Uterus (tissue), 4 donors: ENCODE measurements around the gene LIN7C. TPM values are rescaled to one million over a fixed set of nuclear protein-coding genes. Genes with fewer than 3 reads are reported as not detected.

ENCODE experiments used
- DNase-seq, 2 donors: peaks; one replicate each; pipeline ENCODE4 v3.0.0-alpha.2; 2019 to 2020
- H3K27ac ChIP-seq, 2 donors: fragments of 200-600 bp; sonication (generic); 1 replicate in 1 of 2; 2 replicates in 1 of 2; pipeline ENCODE4 v1.5.1; 2016 to 2018
- H3K27me3 ChIP-seq, 2 donors: fragments of 200-600 bp; sonication (generic); one replicate each; pipeline ENCODE4 v1.5.1; 2018 to 2019; ENCODE audit warnings: control low read depth in 1 of 2
- H3K36me3 ChIP-seq, 2 donors: fragments of 200-600 bp; sonication (generic); one replicate each; pipeline ENCODE4 v1.5.1; 2019; ENCODE audit warnings: control low read depth in 1 of 2
- H3K4me1 ChIP-seq, 2 donors: fragments of 200-600 bp; sonication (generic); one replicate each; pipeline ENCODE4 v1.5.1; 2018 to 2019; ENCODE audit warnings: control low read depth in 1 of 2
- H3K4me3 ChIP-seq, 2 donors: fragments of 200-600 bp; sonication (generic); 1 replicate in 1 of 2; 2 replicates in 1 of 2; pipeline ENCODE4 v1.5.1; 2018 to 2019; ENCODE audit warnings: mild to moderate bottlenecking in 1 of 2
- H3K9me3 ChIP-seq, 2 donors: fragments of 200-600 bp; sonication (generic); one replicate each; pipeline ENCODE4 v1.5.1; 2019; ENCODE audit warnings: control low read depth in 1 of 2
- POLR2A ChIP-seq, 2 donors: fragments of 450-650 bp; IDR thresholded peaks; one replicate each; pipeline ENCODE4 v1.6.1; 2016; ENCODE audit warnings: antibody characterized with exemption in 2 of 2, mild to moderate bottlenecking in 1 of 2, moderate library complexity in 1 of 2
- intact Hi-C: fragments of 100-400 bp; cut with DNase I; formaldehyde crosslinking; loops from one replicate; pipeline ENCODE4 v1.15.1; 2023; ENCODE audit warnings: low total_unique reads
- total RNA-seq, 4 donors: library from RNA; depleted of rRNA in 3 of 4; stranded (reverse); fragments of >200 nt in 3 of 4; gene quantifications; one replicate each; pipeline versions ENCODE4 v1.1.0 to v1.2.4, GENCODE V29; 2014 to 2023
- TF ChIP-seq, protein P1 (sequence below), 4 experiments: fragments of 200-600 bp in 2 of 4; fragments of 450-650 bp in 2 of 4; sonication (generic) in 2 of 4; IDR thresholded peaks; one replicate each; pipeline ENCODE4 v1.5.1; 2016 to 2019; ENCODE audit warnings: antibody characterized with exemption in 4 of 4, mild to moderate bottlenecking in 2 of 4, moderate library complexity in 1 of 4
- donor health status: DM: yes; HTN: yes; CAD: no.

The LIN7C gene
- total RNA-seq, 4 donors from 2014 or later: 11.8 to 98.0 (median 45.5) TPM

DNA sequence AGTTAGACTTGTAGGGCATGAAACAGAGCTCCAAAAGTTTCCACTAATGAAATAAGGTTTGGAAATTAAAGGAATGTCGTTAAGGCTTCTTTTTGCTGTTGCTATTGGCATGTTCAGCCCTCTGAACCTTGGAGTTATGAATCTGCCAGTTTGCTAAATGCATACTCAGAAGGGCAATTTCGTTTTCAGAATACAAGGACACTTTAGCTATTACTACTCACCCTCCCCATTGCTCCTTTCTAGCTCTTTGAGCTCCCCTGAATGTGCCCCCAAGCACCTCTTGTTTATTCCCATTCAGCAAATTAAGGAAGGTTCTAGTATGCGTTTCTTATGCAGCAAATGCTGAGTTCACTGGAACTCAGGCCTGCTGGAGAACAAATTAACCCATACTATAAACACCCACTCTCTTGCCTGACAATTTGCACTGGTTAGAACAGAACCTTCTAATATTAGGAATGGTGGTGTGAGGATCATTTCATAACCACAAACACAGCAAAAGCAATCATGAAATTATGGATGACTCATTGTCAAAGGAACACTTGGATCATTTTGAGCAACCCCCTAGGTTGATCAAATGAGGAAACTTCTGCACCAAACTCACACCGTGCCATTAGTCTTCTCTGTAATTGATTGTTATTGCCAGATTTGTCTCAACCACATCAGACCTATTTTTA lies 26.2 kb upstream of the LIN7C start:
- H3K27ac ChIP-seq: no peak overlapping the region
- H3K36me3 ChIP-seq: no peaks in the 10 kb centered on the region
- no peaks in the 10 kb centered on the region for H3K4me1 ChIP-seq
- TF ChIP-seq, protein P1, sequence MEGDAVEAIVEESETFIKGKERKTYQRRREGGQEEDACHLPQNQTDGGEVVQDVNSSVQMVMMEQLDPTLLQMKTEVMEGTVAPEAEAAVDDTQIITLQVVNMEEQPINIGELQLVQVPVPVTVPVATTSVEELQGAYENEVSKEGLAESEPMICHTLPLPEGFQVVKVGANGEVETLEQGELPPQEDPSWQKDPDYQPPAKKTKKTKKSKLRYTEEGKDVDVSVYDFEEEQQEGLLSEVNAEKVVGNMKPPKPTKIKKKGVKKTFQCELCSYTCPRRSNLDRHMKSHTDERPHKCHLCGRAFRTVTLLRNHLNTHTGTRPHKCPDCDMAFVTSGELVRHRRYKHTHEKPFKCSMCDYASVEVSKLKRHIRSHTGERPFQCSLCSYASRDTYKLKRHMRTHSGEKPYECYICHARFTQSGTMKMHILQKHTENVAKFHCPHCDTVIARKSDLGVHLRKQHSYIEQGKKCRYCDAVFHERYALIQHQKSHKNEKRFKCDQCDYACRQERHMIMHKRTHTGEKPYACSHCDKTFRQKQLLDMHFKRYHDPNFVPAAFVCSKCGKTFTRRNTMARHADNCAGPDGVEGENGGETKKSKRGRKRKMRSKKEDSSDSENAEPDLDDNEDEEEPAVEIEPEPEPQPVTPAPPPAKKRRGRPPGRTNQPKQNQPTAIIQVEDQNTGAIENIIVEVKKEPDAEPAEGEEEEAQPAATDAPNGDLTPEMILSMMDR (IDR thresholded peaks at IDR 0.05): no peak
- no peak for TF ChIP-seq POLR2A (IDR thresholded peaks at IDR 0.05)
- intact Hi-C loops: no loop called here
- H3K9me3 ChIP-seq: no peaks in the 10 kb centered on the region
- no peak for DNase-seq
- no peaks in the 10 kb centered on the region for H3K27me3 ChIP-seq
- no peak overlapping the region for H3K4me3 ChIP-seq

DNA sequence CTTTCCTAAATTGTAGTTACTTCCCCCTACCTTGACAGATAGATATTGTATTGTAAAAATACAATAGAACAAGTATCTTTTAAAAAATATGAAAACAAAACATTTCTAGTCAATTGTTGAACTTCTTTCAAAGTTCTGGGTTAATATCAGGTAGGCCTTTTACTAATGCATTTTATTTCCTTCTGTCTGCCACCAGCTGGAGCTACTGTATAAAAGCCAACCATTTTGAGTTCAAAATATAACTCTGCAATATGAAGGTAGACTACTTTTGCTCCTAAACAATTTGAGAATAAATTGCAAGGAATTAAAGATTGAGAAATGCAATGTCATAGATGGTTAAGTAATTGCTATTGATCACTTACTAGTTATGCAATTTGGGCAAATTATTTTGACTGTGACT lies 22.1 kb upstream of the LIN7C start:
- DNase-seq: no peak
- Histone ChIP-seq H3K27ac (no peak overlapping the region), H3K4me1 (no peaks in the 10 kb centered on the region), H3K36me3 (no peaks in the 10 kb centered on the region), H3K4me3 (no peak overlapping the region), H3K9me3 (no peaks in the 10 kb centered on the region), H3K27me3 (no peaks in the 10 kb centered on the region)
- TF ChIP-seq POLR2A (IDR thresholded peaks at IDR 0.05): no peak
- TF ChIP-seq, protein P1 (IDR thresholded peaks at IDR 0.05): no peak
- intact Hi-C loops: no loop called here

DNA sequence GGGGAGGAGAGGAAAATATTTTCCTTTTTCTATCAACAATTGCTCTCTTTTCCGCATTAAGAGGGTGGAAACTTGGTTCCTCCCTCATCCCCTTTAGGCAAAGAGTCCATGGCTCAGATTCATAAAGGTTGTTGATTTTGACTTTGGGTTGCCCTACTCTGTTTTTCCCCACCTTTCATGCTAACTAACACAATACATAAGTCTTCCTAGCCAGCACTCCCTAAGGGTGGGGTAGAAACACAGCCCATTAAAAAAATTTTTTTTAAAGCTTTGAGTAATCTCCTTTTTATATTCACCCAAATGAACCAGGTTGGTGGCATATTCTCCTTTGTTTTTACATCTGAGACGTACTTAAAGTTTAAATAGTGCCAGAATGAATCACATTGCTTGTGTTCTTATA lies 20.0 kb upstream of the LIN7C start:
- intact Hi-C loops: no loop called here
- Histone ChIP-seq H3K9me3 (no peaks in the 10 kb centered on the region), H3K4me3 (no peak overlapping the region), H3K4me1 (no peaks in the 10 kb centered on the region), H3K27me3 (no peaks in the 10 kb centered on the region), H3K36me3 (no peaks in the 10 kb centered on the region), H3K27ac (no peak overlapping the region)
- TF ChIP-seq, protein P1 (IDR thresholded peaks at IDR 0.05): no peak
- TF ChIP-seq POLR2A (IDR thresholded peaks at IDR 0.05): no peak
- no peak for DNase-seq

DNA sequence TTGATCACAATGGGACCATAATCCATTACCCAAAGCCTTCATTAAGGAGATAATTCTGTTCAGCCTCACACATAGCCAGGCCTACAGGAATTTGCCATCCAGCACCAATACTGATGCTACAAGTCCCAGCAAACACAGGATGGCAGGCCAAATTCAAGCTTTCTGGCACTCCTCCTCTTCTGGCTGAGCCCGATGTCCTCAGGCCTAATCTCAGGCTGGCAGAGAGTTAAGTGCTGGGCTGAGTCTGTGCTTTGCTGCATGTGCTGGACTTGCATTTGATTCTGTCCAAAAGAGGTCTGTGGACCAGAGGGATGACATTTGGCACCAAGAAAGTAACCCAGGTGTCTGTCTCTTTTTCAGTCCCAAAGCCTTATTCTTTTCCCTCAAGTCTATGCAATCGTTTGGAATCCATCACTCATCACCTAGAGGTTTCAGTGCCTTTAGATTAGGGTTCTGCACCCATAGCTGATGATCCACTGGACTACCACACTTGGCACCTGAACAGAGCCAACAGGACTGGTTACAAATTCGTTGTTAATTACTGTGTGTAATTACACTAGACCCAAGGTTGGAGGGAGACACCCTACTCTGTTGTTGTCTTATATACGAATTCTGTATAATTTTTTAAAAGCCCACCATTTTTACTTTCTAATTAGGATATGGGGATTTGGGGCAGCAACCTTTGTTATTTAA lies 19.4 kb upstream of the LIN7C start:
- no peaks in the 10 kb centered on the region for H3K36me3 ChIP-seq
- H3K27me3 ChIP-seq: no peaks in the 10 kb centered on the region
- no peak for DNase-seq
- H3K4me1 ChIP-seq: no peaks in the 10 kb centered on the region
- H3K27ac ChIP-seq: no peak overlapping the region
- TF ChIP-seq, protein P1 (IDR thresholded peaks at IDR 0.05): no peak
- TF ChIP-seq POLR2A (IDR thresholded peaks at IDR 0.05): no peak
- H3K4me3 ChIP-seq: no peak overlapping the region
- intact Hi-C loops: no loop called here
- H3K9me3 ChIP-seq: no peaks in the 10 kb centered on the region

DNA sequence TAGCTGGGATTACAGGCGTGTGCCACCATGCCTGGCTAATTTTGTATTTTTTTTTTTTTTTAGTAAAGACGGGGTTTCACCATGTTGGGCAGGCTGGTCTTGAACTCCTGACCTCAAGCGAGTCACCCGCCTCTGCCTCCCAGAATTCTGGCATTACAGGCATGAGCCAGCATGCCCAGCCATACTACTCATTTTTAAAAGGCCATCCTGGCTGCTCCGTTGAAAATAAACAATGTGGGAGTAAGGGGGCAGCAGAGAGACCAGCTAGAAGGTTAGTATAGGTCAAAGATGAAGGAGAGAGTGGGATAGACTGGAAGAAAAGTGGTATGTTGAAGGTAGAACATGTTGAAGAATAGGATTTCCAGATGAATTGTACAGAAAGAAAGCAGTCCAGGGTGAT lies 17.6 kb upstream of the LIN7C start:
- Histone ChIP-seq H3K9me3 (no peaks in the 10 kb centered on the region), H3K27ac (no peak overlapping the region), H3K4me3 (no peak overlapping the region), H3K4me1 (no peaks in the 10 kb centered on the region), H3K36me3 (no peaks in the 10 kb centered on the region), H3K27me3 (no peaks in the 10 kb centered on the region)
- intact Hi-C loops: no loop called here
- TF ChIP-seq, protein P1 (IDR thresholded peaks at IDR 0.05): no peak
- no peak for TF ChIP-seq POLR2A (IDR thresholded peaks at IDR 0.05)
- DNase-seq: no peak
